NCI-H526 treated with DMSO at 0.1 percent for 48 hours (cell line): Measurements from ENCODE around the gene NARF.
"Not testable (repeated sequence)": the region's sequence is repeated elsewhere in the genome, so short reads cannot be mapped to it uniquely, and the experiment has no call there.

ENCODE experiments used
- DNase-seq: peaks from one replicate; lab custom pipeline; 2025; lab: John Stamatoyannopoulos, UW

The NARF gene

GRCh38 chr17:82539076-82539475 lies 80.5 kb downstream of the NARF start:
- DNase-seq, result not testable (repeated sequence)
